WTC11 (cell line): Measurements from ENCODE around the gene DHRSX.

Experiments
- CTCF ChIP-seq: fragments of 200-600 bp; IDR thresholded peaks from 2 replicates; pipeline ENCODE4 v1.8.0; 2022; ENCODE audit warnings: antibody characterized with exemption
- ELF4 ChIP-seq: sonication (generic); formaldehyde crosslinking; IDR thresholded peaks from 2 replicates; pipeline ENCODE4 v1.8.1; 2022; ENCODE audit warnings: low read depth, mild to moderate bottlenecking, moderate library complexity, missing genetic modification reagents
- IRF1 ChIP-seq: sonication (generic); formaldehyde crosslinking; IDR thresholded peaks from 2 replicates; pipeline ENCODE4 v1.8.0; 2023; ENCODE audit warnings: missing genetic modification reagents
- IRF2 ChIP-seq: sonication (generic); formaldehyde crosslinking; IDR thresholded peaks from 2 replicates; pipeline ENCODE4 v1.8.0; 2022; ENCODE audit warnings: low read depth, missing genetic modification reagents, borderline replicate concordance
- ZNF512 ChIP-seq: sonication (generic); formaldehyde crosslinking; IDR thresholded peaks from 2 replicates; pipeline ENCODE4 v1.8.1; 2022; ENCODE audit warnings: missing genetic modification reagents, borderline replicate concordance

GRCh38 chrX:2504706-2505332, 4.0 kb upstream of the DHRSX start:
- TF ChIP-seq CTCF (no peak), ELF4 (no peak), ZNF512 (CRISPR knock-in tag) (no peak), IRF2 (CRISPR knock-in tag) (no peak), IRF1 (no peak)
